ENCODE results near the gene KRT85.
A peak's percentile ranks its signal among the peaks of the same experiment; 100 is the strongest.

Gene KRT85

GRCh38 chr12:52323416-52324152 lies 43.7 kb downstream of the KRT85 start:
- DNase-seq = no peak

DNA sequence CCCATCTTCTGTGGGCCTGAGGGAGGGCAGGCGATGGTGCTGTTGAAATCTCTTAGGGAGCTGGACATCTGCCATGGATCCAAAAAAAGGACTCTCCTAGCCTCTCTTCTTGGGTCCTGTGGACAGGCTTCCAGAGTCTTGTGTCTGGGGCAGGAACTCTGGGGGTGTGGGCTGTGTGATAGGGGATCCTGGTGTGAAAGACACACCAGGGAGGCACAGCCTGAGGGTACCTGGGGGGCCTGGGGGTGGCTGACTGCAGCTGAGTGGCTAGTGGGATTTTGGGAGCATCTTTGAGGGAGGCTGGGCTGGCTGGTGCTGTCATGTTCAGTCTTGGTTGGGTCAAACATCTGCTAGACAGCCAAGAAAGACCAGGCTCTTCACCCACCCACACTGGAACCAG lies 44.3 kb downstream of the KRT85 start:
- no peak for DNase-seq

DNA sequence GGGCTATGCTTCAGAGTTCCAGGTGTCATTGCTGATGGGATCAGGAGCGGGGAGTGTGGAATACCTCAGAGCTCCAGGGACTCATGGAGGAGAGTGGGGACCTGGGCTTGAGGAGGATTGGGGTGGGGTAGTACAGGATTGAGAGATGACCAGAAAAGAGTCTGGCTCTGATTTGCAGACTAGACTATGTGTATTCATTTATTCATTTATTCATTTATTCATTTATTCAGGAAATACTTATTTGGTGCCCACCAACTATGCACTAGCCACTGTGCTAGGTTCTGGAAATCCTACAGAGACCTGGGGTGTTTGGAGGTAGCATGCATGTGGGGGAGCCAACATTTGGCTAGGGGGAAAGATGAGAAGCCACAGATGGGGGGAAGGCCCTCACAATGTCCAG lies 45.2 kb downstream of the KRT85 start:
- DNase-seq = no peak

- peak in 1 of 3 donors; percentile 12 for DNase-seq
These were observed 45.9 kb downstream of the KRT85 start for GRCh38 chr12:52321418-52321817.

GRCh38 chr12:52320784-52321400 lies 46.4 kb downstream of the KRT85 start, which contains the start of gene KRT83:
Gene KRT83, minus strand, starts transcription at chr12:52321398. Its CDS starts 63 bp downstream, at chr12:52321335.
- no peak for DNase-seq

GRCh38 chr12:52319097-52319496 lies 48.2 kb downstream of the KRT85 start:
- no peak for DNase-seq

DNA sequence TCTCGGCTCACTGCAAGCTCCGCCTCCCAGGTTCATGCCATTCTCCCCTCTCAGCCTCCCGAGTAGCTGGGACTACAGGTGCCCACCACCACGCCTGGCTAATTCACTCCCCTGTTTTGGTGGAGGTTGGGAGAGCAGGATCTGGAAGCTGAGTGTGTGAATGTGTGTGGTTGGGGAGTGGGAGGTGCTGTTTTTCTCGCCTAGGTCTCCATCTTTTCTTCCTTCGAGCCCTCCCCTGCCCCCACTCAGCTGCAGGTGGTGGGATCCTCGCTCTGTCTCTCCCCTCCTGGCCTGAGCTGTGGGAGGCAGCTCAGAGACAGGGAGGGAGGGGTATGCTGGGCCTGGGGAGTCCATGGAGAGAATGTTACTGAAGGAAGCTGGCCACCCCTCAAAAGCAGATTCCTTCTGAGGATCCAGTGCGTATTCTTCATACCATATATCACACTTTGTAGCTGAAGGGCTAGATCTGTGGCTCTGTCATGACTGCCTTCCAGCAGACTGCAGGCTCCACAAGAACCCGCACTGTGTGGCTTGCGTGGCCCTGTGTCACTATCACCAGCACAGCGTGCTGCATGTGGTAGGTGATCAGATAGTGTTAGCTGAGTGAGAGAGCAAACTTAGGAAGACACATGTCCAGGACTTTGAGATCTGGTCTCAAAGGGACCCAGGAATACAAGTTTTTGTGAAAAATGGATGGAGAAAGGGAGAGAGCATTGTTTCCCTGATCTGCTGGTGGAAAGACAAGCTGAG lies 48.9 kb downstream of the KRT85 start:
- no peak for DNase-seq

GRCh38 chr12:52317468-52318052 lies 49.7 kb downstream of the KRT85 start:
- no peak for DNase-seq

DNA sequence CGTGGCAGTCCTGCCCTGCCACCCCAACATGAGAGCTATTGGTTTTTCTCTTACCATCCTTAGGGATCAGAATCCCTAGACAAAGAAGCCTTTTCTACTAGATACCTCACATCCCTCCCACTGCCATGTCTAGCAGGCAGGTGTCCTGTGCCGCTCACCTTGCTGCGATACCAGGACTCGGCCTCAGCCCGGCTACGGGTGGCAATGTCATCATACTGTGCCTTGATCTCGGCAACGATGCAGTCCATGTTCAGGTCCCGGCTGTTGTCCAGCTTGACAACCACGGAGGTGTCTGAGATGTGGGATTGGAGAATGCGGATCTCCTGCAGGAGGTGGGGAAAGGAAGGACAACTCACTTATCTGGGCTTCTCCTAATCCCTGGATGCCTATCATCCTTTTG lies 50.6 kb downstream of the KRT85 start:
- DNase-seq = no peak

- DNase-seq = no peak
These were observed 51.0 kb downstream of the KRT85 start for GRCh38 chr12:52316290-52316689.

DNA sequence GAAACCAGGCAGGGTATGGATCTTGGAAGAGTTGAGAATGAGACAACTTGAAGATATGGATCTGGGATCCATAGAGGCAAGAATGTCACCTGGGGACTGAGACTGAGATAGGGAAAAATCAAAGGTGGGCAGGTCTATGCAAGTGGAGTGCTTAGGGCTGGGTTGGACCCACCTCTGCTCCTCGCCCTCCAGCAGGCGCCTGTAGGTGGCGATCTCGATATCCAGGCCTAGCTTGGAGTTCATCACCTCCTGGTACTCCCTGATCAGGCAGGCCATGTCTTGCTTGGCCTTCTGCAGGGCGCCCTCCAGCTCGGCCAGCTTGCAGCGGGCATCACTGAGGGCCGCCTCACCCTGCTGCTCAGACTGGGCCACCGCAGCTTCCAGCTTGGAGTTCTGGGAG lies 51.6 kb downstream of the KRT85 start:
- peak in 2 of 3 donors; percentile 22 to 37 for DNase-seq

GRCh38 chr12:52314511-52314910 lies 52.8 kb downstream of the KRT85 start:
- no peak for DNase-seq

GRCh38 chr12:52313926-52314325 lies 53.4 kb downstream of the KRT85 start:
- no peak for DNase-seq

DNA sequence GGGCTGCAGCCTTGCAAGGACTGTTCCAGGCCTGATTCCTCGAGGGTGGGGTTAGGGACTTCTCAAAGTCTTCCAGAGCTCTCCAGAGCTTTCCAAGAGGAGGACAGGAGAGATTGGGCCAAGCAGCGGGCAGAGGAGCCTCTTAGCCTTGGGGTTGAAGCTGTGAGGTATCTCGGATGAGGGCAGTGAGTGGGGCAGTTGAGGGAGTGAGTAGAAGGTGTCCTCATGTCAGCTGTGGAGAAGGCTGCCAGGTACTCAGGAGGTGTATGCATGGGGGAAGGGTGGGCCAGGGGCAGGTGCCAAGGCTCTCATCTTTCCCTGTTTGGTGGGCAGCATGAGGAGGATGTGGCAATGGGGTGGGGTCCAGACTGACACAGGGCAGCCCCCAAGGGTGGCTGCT lies 53.8 kb downstream of the KRT85 start:
- DNase-seq = no peak

DNA sequence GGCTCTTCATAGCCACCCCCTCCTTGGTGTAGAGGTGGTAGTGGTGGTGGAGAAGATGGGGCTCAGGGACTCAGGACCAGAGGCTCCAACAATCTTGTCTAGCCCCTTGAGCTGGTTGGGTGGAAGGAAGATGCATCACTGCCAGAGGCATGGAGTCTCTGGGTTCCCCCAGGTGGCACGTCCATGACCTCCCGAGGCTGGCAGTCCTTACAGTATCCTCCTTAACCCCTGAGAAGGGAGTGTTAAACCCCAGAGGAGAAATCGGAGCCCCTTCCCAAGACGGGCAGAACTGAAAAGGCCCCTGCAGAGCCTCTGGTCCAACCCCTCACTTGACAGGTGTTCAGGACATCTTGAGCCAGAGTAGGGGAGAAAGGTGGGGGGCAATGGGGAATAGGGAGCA lies 55.2 kb downstream of the KRT85 start:
- DNase-seq = no peak

DNA sequence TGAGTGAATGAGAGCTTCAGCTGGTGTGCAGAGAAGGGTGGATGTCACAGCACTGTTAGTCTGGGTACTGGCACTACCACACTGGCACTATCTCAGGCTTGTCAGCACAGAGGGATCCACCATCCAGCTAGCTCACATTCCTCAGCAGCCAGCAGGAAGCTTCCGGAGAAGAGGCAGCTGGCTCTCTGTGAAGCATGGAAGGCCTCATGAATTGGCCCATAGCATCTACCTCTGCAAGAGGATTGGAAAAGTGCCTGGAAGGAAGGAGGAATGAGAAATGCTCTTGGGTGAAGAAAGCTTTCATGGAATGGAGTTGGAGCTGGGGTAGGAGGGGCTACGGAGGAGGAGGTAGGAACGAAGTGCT lies 56.0 kb downstream of the KRT85 start:
- DNase-seq = no peak

DNA sequence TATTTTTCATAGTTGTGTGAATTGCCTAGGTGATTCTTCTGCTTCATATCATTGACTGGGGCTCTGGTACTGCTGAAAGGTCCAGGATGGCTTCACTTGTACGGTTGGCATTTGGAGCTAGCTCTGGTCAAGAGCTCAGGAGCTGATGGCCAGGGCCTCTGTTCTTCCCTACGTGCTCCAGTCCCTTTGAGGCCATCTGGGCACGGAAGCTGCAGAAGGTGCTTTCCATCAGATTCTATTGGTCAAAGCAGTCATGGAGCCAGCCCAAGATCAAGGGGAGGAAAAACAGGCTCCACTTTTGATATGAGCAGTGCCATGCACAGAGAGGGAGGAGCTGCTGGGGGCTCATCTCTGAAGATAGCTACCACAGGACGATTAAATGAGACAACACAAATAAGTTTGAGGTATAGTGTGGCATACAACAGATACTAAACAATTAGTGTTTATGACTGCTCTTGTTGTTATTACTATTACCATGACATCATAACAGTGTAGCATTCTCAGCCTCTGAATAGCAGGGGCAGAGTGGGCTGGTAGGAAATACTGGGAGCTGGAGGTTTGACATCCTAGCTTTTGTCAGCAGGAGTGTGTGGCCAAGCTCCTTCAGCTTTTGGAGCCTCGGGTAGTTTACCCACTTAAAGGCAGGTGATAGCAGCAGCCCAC lies 56.5 kb downstream of the KRT85 start:
- no peak for DNase-seq
